Activated naive CD4-positive, alpha-beta T cell treated with anti-CD3 and anti-CD28 coated beads, Interleukin-2, amount 10 ng/mL, durations not matched to agents 7 days and 5 days (primary cell): ENCODE measurements around the gene RPS6KC1.
"Not testable (repeated sequence)": the region's sequence is repeated elsewhere in the genome, so short reads cannot be mapped to it uniquely, and the experiment has no call there.

Experiments used
- CTCF ChIA-PET: fragments of 350-600 bp; sonication (Branson Sonifier 250); formaldehyde crosslinking; loops from one replicate; lab custom pipeline; 2021; ENCODE audit warnings: antibody characterized with exemption; lab: Charles Lee
- DNase-seq: peaks from one replicate; pipeline ENCODE4 v3.0.0-alpha.2; 2020
- H3K27ac Mint-ChIP-seq: one replicate; pipeline ENCODE4 v1.8.0; 2021; ENCODE audit warnings: mild to moderate bottlenecking, moderate library complexity, mixed read lengths
- H3K27me3 Mint-ChIP-seq: one replicate; pipeline ENCODE4 v1.8.0; 2021; ENCODE audit warnings: mild to moderate bottlenecking, mixed read lengths
- H3K36me3 Mint-ChIP-seq: one replicate; pipeline ENCODE4 v1.8.0; 2021; ENCODE audit warnings: mixed read lengths
- H3K4me1 Mint-ChIP-seq: one replicate; pipeline ENCODE4 v1.8.0; 2021; ENCODE audit warnings: mixed read lengths
- H3K4me3 Mint-ChIP-seq: one replicate; pipeline ENCODE4 v1.8.0; 2021; ENCODE audit warnings: mild to moderate bottlenecking, moderate library complexity, mixed read lengths
- H3K9me3 Mint-ChIP-seq: one replicate; pipeline ENCODE4 v1.8.0; 2021; ENCODE audit warnings: mixed read lengths

The RPS6KC1 gene

DNA sequence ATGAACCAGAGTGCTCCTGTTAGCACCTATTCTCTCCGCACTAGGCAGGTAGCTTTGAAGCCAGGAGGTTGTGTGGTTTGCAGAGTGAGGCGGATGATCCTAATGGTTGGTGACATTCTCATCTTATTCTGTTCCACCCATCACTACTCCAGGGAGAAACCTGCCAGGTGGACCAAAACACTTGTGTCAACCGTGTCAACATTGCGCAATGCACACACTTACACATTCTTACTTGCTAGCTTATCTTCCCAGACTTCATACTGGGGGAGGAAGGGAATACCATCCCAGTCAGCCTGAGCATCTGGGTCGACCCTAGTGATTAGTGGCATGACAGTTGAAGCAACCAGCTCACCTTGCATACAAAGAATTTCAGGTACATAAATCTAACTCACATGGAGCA lies 236.9 kb downstream of the RPS6KC1 start:
- no peak for DNase-seq
- no peak overlapping the region for H3K27ac Mint-ChIP-seq
- no peaks in the 10 kb centered on the region for H3K36me3 Mint-ChIP-seq
- H3K27me3 Mint-ChIP-seq: peaks cover 3% of the 10 kb centered on the region
- CTCF ChIA-PET: interaction anchor here (0.6 kb wide), 1 partner anchor 226 kb away, joined by 6 read pairs; no protein-coding TSS in a partner anchor
- H3K4me1 Mint-ChIP-seq: no peaks in the 10 kb centered on the region
- no peaks in the 10 kb centered on the region for H3K9me3 Mint-ChIP-seq
- H3K4me3 Mint-ChIP-seq: no peak overlapping the region

- Mint-ChIP-seq H3K27me3 (no peaks in the 10 kb centered on the region), H3K27ac (no peak overlapping the region), H3K36me3 (no peaks in the 10 kb centered on the region), H3K9me3 (peaks cover 4% of the 10 kb centered on the region), H3K4me1 (no peaks in the 10 kb centered on the region), H3K4me3 (no peak overlapping the region)
- DNase-seq: no peak
- CTCF ChIA-PET: no interaction called here
Measured at GRCh38 chr1:213291526-213291925, 240.5 kb downstream of the RPS6KC1 start.

GRCh38 chr1:213292614-213293013 lies 241.6 kb downstream of the RPS6KC1 start:
- Mint-ChIP-seq H3K36me3 (no peaks in the 10 kb centered on the region), H3K27me3 (no peaks in the 10 kb centered on the region), H3K4me3 (no peak overlapping the region), H3K4me1 (no peaks in the 10 kb centered on the region), H3K9me3 (peaks cover 11% of the 10 kb centered on the region), H3K27ac (no peak overlapping the region)
- no peak for DNase-seq
- CTCF ChIA-PET: no interaction called here

DNA sequence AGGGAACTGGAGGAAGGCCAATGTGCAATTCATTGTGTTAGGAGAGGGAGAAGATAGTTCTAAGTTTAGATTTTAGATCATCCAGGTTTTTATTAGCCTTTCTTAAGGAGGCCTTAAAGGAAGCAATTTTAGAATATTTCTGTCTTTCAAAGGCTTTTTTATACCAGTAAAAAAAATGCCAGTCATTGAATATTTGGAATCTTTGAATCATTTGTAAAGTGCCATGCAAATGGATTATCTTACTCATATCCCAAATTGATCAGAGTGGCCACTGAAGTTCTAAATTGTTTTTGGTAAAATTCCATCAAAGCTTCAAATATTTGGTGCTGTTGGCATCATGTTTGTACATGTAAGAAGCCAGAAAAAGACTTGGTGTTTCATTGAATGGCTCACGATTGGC lies 244.8 kb downstream of the RPS6KC1 start:
- Mint-ChIP-seq H3K9me3 (peaks cover 11% of the 10 kb centered on the region), H3K4me1 (no peaks in the 10 kb centered on the region), H3K36me3 (no peaks in the 10 kb centered on the region), H3K4me3 (no peak overlapping the region), H3K27me3 (no peaks in the 10 kb centered on the region), H3K27ac (no peak overlapping the region)
- DNase-seq: no peak
- CTCF ChIA-PET: no interaction called here

GRCh38 chr1:213296558-213296957 lies 245.5 kb downstream of the RPS6KC1 start:
- H3K27me3 Mint-ChIP-seq: no peaks in the 10 kb centered on the region
- no peak for DNase-seq
- H3K4me3 Mint-ChIP-seq: no peak overlapping the region
- H3K36me3 Mint-ChIP-seq: no peaks in the 10 kb centered on the region
- CTCF ChIA-PET: no interaction called here
- H3K4me1 Mint-ChIP-seq: no peaks in the 10 kb centered on the region
- H3K27ac Mint-ChIP-seq: no peak overlapping the region
- H3K9me3 Mint-ChIP-seq: peaks cover 11% of the 10 kb centered on the region

DNA sequence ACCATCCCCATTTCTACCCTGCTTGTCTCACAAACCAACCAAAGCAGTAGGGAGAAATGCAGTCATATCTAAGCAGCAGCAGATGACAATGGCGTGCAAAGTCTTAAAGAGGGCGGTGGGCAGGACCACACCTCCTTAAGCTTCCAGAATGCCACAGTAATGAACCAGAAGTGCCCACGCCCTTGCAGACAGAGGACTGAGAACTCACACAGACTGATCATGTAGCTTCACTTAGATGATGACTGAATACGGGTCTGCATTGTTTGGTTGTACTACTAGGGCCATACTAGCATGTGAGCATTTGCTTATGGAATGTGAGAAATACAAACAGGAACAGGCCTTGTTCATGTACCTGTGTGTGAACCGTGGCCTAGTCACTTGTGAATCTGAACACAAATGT lies 246.0 kb downstream of the RPS6KC1 start:
- Mint-ChIP-seq H3K36me3 (no peaks in the 10 kb centered on the region), H3K9me3 (peaks cover 11% of the 10 kb centered on the region), H3K27me3 (no peaks in the 10 kb centered on the region), H3K4me1 (no peaks in the 10 kb centered on the region), H3K4me3 (no peak overlapping the region), H3K27ac (no peak overlapping the region)
- CTCF ChIA-PET: no interaction called here
- DNase-seq: no peak

DNA sequence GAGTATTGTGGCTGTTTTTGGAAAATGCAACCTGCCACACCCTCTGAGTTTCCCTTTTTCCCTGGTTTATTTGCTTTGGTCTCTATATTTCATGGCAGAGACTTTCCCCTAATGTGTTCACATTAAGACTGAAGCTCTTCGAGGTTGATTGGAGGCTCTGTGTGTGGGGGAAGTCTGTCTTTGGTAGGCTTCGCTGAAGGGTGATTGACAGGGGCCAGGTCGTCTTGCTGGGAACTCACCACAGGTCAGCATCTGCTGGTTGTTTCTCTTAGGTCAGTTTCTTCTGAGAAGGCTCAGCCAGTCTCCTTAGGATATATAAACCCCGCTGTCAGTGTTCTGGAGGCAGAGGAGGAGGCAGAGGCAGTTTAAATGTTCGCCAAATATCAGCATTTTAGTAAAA lies 249.4 kb downstream of the RPS6KC1 start:
- Mint-ChIP-seq H3K27ac (no peak overlapping the region), H3K36me3 (no peaks in the 10 kb centered on the region), H3K4me3 (no peak overlapping the region), H3K4me1 (no peaks in the 10 kb centered on the region), H3K27me3 (no peaks in the 10 kb centered on the region), H3K9me3 (peaks cover 11% of the 10 kb centered on the region)
- CTCF ChIA-PET: no interaction called here
- DNase-seq: no peak

GRCh38 chr1:213301524-213301923 lies 250.5 kb downstream of the RPS6KC1 start:
- DNase-seq, H3K27me3 Mint-ChIP-seq, H3K4me1 Mint-ChIP-seq, H3K4me3 Mint-ChIP-seq, H3K27ac Mint-ChIP-seq, H3K36me3 Mint-ChIP-seq, CTCF ChIA-PET, H3K9me3 Mint-ChIP-seq: not testable (repeated sequence)

- CTCF ChIA-PET: no interaction called here
- no peaks in the 10 kb centered on the region for H3K4me1 Mint-ChIP-seq
- H3K27ac Mint-ChIP-seq: no peak overlapping the region
- H3K9me3 Mint-ChIP-seq: no peaks in the 10 kb centered on the region
- H3K27me3 Mint-ChIP-seq: no peaks in the 10 kb centered on the region
- no peak overlapping the region for H3K4me3 Mint-ChIP-seq
- DNase-seq: no peak
- no peaks in the 10 kb centered on the region for H3K36me3 Mint-ChIP-seq
Measured at GRCh38 chr1:213303286-213303685, 252.2 kb downstream of the RPS6KC1 start.

DNA sequence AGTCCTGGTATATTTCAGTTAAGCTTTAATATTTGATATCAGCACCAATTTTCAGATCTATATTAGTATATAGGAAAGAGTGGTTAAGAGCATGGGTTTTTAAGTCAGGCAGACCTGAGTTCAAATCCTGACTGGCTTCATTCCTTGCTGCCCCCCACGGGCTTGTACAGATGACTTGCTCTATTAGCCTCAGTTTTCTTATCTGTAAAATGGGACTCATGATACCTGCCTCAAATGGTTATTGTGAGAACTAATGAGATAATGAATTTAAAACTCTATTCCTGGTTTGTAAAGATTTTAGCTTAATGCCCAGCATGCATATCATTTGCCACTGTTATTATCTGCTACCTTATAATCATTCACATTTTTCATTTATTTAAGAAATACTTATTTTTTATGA lies 264.5 kb downstream of the RPS6KC1 start:
- Mint-ChIP-seq H3K36me3 (no peaks in the 10 kb centered on the region), H3K4me1 (no peaks in the 10 kb centered on the region)
- CTCF ChIA-PET: no interaction called here

GRCh38 chr1:213318458-213318857 lies 267.4 kb downstream of the RPS6KC1 start:
- H3K27me3 Mint-ChIP-seq: not testable (repeated sequence)

More for the DNA sequence above, 264.5 kb downstream of the RPS6KC1 start:
- no peak overlapping the region for H3K4me3 Mint-ChIP-seq
- DNase-seq: no peak
- H3K27ac Mint-ChIP-seq: no peak overlapping the region
- H3K27me3 Mint-ChIP-seq: no peaks in the 10 kb centered on the region
- no peaks in the 10 kb centered on the region for H3K9me3 Mint-ChIP-seq

DNA sequence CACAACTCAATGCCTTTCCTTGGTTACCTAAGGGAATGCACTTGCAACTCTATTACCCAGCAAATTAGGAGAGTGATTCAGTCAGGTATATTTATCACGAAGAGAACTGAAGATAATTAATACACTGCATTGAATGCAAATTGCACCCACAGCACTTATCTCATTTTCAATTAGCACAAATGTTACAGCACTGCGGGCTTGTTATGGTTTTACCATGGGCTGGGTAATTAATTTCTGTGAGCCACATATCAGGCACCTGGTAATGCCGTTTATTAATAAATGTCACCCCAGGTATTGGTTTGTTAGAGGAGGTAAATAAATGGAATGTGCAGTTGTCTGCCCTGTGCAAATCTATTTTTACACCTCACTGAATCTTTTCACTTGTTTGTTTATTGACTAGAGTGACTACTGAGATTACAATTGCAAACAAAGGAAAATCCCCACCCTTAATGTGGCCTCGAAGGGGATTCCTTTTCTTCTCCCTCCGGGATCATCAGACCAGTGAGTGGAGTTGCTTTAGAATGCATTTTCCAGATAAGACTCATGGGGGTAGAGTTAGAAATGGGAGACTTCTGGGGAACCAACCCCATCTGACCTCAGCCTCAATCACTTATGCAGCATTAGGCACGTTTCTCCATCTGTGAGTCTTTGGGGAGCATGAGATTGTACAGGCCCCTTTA lies 269.3 kb downstream of the RPS6KC1 start:
- no peaks in the 10 kb centered on the region for H3K27me3 Mint-ChIP-seq
- CTCF ChIA-PET: no interaction called here
- H3K4me1 Mint-ChIP-seq: no peaks in the 10 kb centered on the region
- DNase-seq: no peak
- no peaks in the 10 kb centered on the region for H3K9me3 Mint-ChIP-seq
- H3K36me3 Mint-ChIP-seq: no peaks in the 10 kb centered on the region
- H3K4me3 Mint-ChIP-seq: no peak overlapping the region
- H3K27ac Mint-ChIP-seq: no peak overlapping the region

More at GRCh38 chr1:213318458-213318857, 267.4 kb downstream of the RPS6KC1 start:
- H3K9me3 Mint-ChIP-seq, H3K27ac Mint-ChIP-seq, DNase-seq, H3K36me3 Mint-ChIP-seq, H3K4me1 Mint-ChIP-seq, CTCF ChIA-PET, H3K4me3 Mint-ChIP-seq: not testable (repeated sequence)
